GM11168 (cell line): ENCODE data around the gene TRIM17.

Experiments used
- in situ Hi-C: fragments of 300-500 bp; cut with MboI; formaldehyde crosslinking; loops from one replicate; pipeline ENCODE4 v1.12.0; 2022; ENCODE audit warnings: low sequenced_read_pairs; ENCODE audit not compliant: unreplicated experiment

TRIM17 gene

DNA sequence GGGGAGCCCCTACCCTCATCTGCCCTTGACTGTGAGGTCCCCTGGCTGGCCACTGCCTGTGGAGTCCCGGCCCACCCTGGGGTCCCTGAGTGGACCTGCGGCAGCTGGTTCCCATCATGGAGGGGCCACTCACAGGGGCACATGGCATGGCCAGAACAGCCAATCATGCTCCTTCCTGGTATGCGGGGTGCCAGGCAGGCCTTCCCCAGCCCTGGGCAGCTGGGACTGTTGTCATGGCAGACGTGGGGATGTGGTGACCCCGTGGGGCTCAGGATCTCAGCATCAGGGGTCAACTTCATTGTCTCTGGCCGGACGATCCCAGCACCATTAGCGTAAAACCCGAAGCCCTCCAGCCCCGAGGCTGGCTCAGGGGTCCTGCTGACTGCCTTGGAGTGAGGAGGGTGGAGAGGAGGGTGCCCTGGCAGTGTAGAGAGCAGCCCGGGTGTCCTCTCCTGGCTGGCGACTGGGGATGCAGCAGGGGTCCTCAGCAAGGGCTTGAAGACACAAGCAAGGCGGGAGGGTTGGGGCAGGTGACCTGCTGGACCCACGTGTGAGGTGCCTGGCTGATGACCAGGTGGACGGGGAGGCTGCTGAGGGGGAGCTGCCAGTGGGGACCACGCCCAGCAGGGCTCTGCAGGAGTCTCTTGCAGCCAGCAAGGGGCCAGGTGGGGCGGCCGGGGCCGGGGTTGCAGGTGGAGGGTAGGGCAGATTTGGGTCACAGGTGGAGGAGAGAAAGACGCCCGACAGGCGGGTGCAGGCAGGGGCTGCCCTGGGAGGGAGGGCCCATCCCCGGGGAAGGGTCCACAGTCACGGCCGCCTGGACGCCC, 55.1 kb downstream of the TRIM17 start:
- in situ Hi-C loops = no loop called here

DNA sequence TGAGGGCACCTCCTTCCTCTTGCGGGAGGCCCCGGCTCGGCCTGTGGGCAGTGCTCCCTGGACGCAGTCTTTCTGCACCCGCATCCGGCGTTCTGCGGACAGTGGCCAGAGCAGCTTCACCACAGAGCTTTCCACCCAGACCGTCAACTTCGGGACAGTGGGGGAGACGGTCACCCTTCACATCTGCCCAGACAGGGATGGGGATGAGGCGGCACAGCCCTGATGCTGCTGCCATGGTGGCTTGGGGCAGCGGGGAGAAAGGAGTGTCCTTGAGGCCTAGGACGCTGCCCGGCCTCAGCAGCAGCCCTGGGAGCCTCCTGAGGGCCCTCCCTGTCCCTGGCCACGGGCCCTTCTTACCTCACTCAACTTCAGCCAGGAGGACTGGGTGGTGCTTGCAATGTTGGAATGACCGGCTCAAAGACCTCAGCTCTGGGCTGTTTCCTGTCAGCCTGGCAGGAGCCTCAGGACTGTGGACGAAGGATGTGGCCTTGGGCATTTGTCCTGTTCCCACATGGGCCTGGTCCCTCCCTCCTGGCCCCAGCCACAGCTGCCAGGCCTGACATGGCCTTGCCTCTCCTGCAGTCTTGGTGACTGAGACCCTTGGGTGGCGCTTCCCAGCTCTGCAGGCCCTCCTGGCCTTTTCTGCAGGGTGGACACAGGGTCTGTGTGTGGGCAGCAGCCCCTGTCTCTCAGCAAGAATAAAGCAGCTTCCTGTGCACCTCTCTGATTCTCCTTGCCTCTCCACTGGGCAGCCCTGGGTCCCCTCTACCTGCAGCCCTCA, 55.9 kb downstream of the TRIM17 start:
- in situ Hi-C loops = no loop called here

DNA sequence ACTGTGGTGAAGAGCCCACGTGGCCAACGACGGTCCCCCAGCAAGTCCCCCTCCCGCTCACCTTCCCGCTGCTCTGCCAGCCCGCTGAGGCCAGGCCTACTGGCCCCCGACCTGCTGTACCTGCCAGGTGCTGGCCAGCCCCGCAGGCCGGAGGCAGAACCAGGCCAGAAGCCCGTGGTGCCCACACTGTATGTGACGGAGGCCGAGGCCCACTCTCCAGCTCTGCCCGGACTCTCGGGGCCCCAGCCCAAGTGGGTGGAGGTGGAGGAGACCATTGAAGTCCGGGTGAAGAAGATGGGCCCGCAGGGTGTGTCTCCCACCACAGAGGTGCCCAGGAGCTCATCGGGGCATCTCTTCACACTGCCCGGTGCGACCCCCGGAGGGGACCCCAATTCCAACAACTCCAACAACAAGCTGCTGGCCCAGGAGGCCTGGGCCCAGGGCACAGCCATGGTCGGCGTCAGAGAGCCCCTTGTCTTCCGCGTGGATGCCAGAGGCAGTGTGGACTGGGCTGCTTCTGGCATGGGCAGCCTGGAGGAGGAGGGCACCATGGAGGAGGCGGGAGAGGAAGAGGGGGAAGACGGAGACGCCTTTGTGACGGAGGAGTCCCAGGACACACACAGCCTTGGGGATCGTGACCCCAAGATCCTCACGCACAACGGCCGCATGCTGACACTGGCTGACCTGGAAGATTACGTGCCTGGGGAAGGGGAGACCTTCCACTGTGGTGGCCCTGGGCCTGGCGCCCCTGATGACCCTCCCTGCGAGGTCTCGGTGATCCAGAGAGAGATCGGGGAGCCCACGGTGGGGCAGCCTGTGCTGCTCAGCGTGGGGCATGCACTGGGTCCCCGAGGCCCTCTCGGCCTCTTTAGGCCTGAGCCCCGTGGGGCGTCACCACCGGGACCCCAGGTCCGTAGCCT, 56.8 kb downstream of the TRIM17 start:
- in situ Hi-C loops = no loop called here

DNA sequence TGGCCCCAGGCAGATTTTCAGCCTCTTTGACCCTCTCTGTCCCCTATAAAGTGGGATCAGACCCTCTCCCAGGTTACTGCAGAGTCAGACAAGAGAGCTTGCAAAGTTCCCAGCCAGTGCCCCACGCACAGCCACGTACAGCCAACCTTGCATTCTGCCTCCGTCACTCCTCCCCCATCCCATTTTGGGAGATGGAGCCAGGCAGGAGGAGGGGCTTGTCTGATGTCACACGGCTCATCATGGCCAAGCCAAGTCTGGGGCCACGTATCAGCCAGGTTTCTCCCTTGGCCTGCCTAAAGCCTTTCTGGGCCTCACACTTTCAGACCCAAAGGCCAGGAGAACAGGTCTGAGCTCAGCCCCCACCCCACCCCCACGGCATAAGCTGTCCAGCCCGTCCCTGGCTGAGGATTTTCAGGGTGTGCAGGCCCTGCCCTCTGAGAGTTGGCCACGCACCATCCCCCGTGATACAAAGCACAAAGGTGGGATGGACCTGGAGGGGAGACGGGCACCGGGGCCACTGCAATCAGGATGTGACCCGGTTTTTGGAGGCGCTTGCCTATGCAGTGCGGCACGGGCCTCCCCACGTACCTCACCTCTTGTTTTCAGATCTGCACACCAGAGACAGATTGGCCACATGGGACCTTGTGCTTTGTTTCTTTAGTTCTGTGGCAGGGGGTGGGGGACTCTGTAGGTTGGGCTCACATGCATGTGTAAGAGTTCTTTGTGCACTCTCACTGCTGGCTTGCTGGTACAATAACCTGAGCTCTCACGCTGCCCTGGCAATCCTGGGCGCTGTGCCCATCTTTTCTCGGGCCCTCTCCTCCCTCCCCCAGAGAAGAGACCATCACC, 57.7 kb downstream of the TRIM17 start:
- in situ Hi-C loops = no loop called here

DNA sequence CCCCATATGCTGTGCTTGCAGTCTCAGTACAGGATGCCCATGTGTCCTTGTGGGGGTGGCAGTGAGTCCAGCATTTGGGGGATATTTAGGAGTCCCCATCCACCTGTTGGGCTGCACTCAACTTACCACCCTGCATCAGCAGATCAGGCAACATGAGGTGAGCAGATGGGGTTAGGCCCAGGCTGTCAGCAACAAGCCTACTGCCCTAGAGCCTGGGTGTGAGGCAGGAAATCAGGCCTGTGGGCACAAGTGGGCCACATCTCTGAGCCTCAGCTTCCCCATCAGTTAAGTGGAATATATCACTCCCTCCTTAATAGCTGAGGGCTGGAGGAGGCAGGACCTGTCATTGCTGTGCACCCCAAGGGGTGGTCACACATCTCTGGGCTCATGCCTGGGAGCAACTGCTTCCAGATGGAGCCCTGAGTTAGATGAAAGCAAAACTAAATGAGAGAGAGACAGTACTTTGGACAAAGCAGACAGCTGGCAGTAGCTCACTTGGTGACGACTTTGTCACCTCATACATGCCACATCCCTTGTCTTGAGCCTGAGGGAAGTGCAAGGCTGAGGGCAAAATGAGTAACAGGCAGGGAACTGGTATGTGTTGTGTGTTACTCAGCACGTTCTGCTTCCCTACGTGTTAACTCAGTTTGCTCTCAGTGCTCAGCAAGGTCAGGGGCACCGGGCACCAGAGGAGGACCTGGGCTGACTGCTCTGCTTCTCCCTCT, 58.5 kb downstream of the TRIM17 start:
- in situ Hi-C loops = no loop called here
